Measurements from ENCODE around the gene RUNX1.

Gene RUNX1

GRCh38 chr21:34797921-34798535 is 251.1 kb downstream of the RUNX1 start:
- no peak for DNase-seq

DNA sequence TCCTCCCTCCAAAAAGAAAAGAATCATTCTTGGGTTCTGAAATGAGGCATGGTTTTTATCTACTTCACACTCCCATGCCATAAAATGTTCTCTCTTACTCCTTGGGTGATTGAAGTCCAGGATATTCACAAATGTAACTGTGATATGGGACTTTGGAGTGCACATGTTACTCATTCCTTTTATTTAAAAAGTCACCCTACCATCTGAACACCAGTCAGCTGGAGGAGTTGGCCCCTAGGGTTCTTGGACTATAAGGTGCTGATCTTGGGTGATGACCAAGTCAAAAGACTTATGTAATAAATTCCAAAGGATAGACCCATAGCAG is 251.9 kb downstream of the RUNX1 start:
- no peak for DNase-seq

DNA sequence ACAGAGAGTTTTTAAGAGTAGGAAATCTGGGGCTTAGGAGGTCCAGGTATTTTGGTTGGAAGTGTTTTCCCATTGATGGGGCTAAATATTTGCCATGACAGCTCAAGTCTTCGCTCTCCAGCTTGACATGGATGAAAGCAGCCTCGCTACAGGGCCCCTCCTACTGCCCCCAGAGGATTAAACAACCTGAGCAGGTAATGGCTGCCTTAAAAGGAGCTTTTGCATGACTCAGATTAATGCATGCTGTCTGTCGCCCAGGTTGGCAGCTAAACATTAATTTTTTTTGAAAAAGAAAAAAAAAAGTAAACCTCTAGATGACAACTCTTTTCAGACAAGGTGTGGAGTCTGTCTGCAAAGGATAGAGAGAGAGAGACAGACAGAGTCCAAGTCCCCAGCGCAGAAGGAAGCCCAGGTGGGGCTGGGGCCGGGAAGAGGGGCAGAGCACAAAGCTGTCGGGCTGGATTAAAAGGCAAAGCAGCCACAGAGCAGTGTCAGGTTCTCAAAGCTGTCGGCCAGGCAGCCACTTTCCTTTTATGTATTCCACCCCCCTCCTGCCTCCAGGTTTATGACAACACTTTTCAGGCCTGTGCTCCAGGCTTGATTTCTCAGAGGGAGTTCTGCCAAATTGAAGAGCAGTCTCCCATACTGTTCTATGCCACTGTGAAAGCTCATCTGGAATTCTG is 252.4 kb downstream of the RUNX1 start:
- DNase-seq = no peak

DNA sequence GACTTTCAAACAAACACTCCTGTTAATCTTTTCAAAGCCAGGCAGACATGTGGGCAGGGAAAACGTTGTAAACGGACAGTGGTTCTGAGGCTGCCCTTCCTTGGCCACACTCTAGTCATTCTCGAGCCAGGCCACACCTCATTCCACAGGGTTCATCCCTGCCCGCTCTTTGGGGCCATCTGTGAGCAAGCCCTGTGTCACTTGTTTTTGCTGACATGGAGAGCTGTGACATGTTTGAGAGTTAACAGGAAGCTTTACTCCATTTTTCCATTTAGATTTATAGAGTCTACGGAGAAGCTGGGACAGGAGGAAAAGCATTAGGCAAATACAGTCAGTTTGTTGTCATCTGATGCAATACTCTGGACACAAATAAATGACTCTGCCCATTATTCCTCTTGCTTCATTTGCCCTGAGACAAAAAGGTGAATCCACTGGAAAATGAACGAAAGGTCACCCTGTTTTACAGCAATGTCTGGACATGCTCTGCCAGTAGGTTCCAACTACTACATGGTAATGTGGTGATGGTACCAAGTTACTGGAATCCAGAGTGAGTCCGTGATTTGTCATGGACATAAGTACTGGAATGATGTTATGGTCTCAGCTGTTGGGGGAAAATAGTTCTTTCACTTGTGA is 253.4 kb downstream of the RUNX1 start:
- DNase-seq = no peak

GRCh38 chr21:34795175-34795547 is 253.9 kb downstream of the RUNX1 start:
- no peak for DNase-seq

- no peak for DNase-seq
These were observed 254.4 kb downstream of the RUNX1 start for GRCh38 chr21:34794686-34795085.

DNA sequence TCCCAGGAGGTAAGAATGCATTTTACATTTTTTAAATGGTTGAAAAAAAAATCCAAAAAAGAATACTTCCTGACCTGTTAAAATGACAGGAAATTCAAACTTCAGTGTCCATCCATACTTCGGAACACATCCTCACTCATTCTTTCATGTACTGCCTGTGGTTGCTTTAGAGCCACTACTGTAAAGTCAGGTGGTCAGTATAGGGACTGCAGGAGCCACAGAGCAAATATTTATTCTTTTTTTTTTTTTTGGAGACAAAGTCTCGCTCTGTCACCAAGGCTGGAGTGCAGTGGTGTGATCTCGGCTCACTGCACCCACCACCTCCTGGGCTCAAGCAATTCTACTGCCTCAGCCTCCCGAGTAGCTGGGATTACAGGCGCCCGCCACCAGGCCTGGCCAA is 255.6 kb downstream of the RUNX1 start:
- DNase-seq = no peak

GRCh38 chr21:34792504-34793089 is 256.5 kb downstream of the RUNX1 start:
- DNase-seq = no peak

- no peak for DNase-seq
These were observed 257.2 kb downstream of the RUNX1 start for GRCh38 chr21:34791776-34792503.

DNA sequence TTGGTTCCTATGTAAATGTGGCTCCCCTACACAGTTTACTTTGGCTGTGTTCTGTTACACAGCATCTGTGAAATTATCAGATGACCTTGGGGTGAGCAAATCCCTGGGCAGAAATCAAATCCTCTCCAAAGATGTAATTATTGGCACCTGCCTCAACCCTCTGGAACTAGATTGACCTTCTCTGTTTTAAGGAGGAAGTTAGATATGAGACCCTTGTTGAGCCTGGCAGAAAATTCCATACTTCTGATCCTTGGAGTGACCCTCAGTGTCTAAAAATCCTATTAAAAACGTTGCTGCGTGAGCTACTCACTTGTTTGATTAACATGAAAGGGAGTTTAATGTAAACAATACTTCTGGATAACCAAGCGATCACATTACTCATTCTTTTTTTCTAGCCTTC is 258.3 kb downstream of the RUNX1 start:
- DNase-seq = no peak

DNA sequence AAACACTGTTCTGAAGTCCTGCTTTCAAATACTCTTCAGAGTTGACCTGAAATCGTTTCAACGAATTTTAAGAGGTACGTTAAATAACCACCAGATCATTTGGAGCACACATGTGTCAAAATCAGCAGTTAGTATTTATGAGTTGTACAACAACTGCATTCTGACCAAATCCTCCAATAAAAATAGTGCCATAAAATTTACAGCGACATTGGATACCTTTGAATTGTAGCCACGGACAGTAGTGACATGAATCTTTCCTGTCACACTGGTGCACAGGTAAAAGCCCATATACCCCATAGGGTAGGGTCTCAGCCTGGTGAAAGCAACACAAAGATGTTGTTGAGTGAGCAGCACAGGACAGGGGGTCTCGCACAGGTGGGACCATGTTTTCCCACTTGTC is 258.8 kb downstream of the RUNX1 start:
- no peak for DNase-seq

DNA sequence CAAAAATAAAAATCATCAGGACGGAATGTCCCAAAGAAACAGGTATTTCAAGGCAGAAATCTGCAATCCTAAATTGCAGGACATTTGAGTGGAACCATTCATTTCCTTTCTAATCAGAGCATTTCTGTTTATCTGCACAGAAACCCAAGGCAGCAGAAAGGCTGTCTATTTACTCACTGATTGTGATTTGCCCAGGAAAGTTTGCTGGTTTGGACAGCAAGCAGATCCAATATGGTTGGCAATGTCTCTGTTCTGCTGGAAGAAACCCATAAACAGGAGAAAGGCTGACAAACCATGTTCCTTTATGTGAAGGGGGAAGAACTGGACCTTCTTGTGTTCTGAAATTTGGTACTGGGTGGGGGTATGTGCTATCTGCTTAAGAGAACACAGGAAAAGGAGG is 260.2 kb downstream of the RUNX1 start:
- DNase-seq = no peak

- no peak for DNase-seq
These were observed 265.3 kb downstream of the RUNX1 start for GRCh38 chr21:34783815-34784214.

GRCh38 chr21:34782506-34783360 is 266.4 kb downstream of the RUNX1 start:
- no peak for DNase-seq

GRCh38 chr21:34781526-34781925 is 267.6 kb downstream of the RUNX1 start:
- DNase-seq = no peak

GRCh38 chr21:34779860-34780259 is 269.2 kb downstream of the RUNX1 start:
- no peak for DNase-seq

GRCh38 chr21:34775793-34776192 is 273.3 kb downstream of the RUNX1 start:
- DNase-seq = no peak

DNA sequence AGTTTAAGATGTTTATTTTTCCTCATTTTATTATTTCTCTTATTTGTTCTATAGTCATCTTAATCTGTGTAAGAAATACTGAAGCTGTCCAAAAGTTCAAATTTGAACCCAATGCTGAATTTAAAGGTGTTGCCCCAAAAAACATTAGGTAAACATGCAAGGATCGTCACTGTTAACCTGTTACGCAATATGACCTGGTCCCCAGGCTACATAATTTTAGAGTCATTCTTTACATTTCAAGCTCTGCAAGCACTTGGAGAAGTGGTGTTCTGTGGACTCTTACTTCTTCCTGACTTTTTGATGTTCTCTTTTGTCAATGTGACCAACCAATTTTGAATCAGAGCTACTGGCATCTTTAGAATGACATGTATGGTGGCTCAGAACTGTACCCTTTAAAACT is 274.4 kb downstream of the RUNX1 start:
- DNase-seq = no peak

- no peak for DNase-seq
These were observed 277.5 kb downstream of the RUNX1 start for GRCh38 chr21:34771512-34772028.

- DNase-seq = no peak
These were observed 278.5 kb downstream of the RUNX1 start for GRCh38 chr21:34770576-34770975.

GRCh38 chr21:34768326-34768725 is 280.8 kb downstream of the RUNX1 start:
- no peak for DNase-seq

GRCh38 chr21:34766862-34767261 is 282.2 kb downstream of the RUNX1 start:
- DNase-seq = no peak
